Ecto neural progenitor cell (in vitro differentiated cells): Measurements from ENCODE around the gene PSMB11.

Experiments used
- DNase-seq: peaks from one replicate; pipeline ENCODE4 v3.0.0-alpha.2; 2018; ENCODE audit warnings: low spot score

Gene PSMB11

DNA sequence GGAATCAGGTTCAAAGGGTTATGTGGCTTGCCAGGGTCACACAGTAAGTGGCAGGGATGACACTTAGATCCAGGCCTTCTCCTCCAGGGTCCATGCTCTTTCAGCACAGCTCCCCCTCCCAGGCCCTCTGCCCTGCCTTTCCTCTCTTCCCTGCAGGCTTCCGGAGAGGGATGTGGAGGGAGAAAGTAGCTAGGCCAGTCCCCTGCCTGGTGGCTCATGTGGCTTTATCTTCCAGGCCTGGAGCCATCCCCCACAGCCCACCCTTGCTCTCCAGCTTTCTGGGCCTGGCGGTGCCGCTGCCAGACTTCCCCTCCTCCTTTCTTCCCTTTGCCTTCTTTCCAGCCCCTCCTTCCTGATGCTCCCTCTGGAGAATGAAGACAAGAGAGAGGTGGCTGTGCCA, 1.7 kb downstream of the PSMB11 start:
- DNase-seq = no peak

GRCh38 chr14:23044840-23045239, 2.8 kb downstream of the PSMB11 start:
- no peak for DNase-seq

- DNase-seq = no peak
These were observed 3.7 kb downstream of the PSMB11 start for GRCh38 chr14:23045419-23046357.

- no peak for DNase-seq
These were observed 5.1 kb downstream of the PSMB11 start for GRCh38 chr14:23047034-23047634.

GRCh38 chr14:23047751-23048693, 6.0 kb downstream of the PSMB11 start:
- peak; percentile 36 for DNase-seq

GRCh38 chr14:23049011-23049410, 7.0 kb downstream of the PSMB11 start:
- DNase-seq = no peak

- DNase-seq = no peak
These were observed 9.4 kb downstream of the PSMB11 start for GRCh38 chr14:23051141-23052057.

GRCh38 chr14:23052182-23052623, 10.2 kb downstream of the PSMB11 start:
- peak; percentile 46 for DNase-seq

DNA sequence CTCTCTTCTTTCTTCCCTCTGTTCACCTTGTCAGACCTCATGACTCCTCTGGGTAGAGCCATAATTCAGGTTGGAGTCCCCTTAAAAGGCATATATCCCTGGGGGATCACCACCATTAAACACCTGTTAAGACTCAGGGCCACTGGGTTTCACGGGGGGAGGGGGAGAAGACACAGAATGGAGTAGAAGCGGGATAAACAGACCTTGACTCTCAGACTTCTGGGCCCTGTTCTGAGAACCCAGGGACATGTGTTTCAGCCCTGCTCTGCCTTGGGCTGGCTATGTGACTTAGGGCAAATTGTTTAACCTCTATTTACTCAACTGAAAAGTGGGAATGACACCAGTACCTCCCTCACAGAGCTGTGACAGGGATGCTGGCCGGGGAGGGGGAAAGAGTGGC, 10.7 kb downstream of the PSMB11 start:
- no peak for DNase-seq

DNA sequence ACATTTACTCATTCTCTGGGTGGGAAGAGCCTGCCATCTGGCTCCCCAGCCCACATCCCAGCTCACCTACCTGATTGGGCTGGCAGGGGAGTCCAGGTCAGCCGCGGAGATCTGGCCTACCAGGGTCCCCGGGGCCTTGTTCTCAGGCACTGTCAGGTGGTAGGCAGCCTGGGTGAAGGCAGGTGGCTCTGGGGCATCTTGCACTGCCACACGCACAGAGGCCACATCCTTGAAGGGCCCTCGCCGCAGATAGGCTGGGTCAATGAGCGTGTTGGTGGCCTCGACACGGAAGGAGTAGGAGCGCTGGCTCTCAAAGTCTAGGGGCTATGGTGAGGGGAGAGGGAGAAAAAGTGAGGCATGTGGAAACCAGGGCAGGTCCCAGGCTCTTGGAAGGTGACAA, 11.4 kb downstream of the PSMB11 start:
- DNase-seq = peak; percentile 43

GRCh38 chr14:23054000-23054811, 12.2 kb downstream of the PSMB11 start:
- DNase-seq = peak; percentile 56

DNA sequence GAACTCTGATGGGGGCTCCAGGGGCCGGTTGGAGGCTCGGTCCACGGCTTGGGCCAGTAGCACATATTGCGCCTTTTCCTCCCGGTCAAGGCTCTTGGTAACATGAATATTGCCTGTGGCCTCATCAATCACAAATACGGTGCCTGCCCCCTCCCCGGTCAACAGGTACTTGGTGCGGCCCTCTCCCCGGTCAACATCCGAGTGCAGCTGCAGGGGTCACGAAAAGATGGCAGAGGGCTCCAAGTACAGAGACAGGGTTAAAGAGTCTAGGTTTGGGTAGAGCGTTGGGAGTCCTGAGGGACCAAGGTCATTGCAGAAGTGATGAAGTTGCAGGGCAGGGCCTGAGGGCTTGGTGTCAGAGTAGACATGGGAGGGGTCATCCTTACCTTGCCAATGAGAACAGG, 13.1 kb downstream of the PSMB11 start:
- no peak for DNase-seq

- DNase-seq = no peak
These were observed 13.7 kb downstream of the PSMB11 start for GRCh38 chr14:23055621-23056144.

DNA sequence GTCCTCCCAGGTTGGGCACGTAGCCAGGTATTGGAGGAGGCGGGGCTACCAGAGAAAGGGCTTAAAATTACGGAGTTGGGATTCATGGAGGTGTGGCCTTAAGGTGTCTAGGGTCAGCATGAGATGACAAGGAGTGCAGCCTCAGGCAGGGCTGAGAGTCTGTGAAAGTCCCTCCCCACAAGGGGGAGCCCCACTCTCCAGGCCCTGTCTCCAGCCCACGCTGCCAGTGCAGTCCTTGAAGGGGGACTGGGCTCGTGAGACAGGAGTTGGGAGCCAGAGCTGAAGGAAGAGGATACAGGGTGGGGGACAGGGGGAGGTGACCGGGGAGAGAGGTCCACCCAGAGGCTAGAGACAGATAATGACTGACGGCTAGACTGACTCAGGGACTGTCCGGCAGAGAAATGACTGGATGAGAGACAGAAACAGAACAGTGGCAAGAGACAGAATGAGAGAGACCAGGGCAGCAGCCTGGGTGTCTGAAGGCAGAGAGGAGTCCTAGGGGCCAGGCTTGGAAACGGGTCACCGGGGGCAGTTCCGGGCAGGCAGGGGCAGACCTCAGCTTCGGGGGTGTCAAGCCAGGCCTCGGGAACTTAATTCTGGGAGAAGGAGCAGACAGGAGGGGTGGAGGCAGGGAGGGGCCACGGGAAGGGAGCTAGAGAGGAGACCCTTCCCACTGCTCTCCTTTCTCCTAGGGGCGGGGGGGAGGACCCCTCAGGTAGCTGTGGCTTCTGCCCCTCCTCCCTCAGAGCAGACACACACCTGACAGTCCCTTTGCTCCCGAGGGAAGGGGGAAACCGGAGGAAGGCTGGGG, 14.3 kb downstream of the PSMB11 start:
- peak; percentile 88 for DNase-seq

DNA sequence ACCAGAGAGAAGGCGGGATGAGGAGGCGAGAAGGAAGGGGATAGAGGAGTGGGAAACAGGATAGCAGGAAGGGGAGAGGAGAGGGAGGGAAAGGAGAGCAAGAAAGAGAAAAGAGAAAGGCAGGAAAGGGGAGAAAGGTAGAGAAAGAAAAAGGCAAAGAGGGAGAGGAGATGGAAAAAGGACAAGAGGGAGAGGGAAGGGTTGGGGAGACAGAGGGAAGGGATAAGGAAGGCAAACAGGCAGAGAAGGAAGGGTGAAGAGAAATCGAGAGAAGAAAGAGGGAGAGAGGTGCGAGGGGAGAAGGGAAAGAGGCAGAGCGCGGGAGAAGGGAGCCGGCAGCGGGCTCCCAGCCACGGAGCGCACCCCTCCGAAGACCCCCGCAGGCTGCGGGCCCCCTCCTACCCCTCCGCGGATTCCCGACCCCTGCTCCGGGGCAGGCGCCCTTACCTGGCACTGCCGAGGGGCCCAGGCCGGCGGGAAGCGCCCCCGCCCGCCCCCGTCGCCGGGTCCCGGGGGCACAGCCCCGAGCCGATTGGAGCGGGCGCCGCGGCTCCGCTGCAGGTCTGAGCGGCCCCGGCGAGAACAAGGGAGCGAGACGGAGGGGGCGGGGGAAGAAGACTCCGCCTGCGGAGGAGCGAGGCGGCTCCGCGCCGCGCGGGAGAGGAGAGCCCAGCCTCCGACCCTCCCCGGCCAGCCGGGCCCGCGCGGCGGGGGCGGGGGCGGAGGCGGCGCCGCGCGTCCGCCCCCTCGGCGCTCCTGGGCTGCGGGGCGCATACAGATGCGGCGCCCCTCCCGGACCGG, 15.1 kb downstream of the PSMB11 start, which contains the start of gene CDH24:
CDH24 (minus strand) TSS at position 565 of the 801 bp plus-strand sequence. CDS start 1,787 bp downstream, outside the sequence.
- DNase-seq = peak; percentile 87

DNA sequence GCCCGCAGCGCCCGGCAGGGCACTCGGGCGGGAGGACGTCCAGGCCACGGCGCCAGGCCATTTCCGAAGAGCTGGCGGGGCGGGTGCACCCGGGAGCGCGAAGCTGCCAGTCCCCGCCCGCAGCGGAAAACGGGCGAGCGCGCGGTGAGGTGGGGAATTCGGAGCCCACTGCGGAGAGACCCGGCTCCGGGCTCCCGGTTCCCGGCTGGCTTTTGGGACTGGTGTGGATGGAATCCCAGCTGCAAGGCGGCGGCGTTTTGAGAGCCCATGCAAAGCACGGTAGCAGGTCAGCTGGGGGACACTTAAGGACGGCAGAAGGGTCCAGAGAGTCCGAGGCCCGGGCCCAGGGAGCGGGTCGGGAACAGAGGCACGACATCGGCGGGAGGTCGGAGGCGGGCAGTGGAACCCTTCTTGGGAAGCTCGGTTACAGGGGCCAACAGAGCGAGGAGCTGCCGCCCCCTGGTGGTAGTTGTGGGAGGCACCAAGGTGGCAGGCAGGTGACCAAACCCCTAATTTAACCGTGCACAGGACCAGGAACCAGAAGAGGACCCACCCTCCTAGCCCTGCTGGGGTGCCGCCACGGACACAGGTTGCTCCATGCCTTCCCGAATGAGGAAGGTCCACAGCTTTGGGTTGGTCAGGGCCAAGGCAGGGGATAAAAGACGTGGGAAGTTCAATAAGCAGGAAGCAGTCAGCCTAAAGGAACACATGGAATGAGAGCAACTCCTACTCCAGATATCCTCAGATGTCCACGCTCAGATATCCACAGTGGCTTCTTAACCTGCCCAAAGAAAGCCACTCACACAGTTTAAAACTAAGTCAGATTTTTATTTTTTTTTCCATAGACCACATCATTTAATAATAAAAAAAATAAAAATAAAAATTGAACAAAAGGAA, 16.0 kb downstream of the PSMB11 start:
- peak; percentile 94 for DNase-seq
